Lower lobe of right lung (tissue), 2 donors: ENCODE results near the gene BORA. TPM values are rescaled to one million over a fixed set of nuclear protein-coding genes. Genes with fewer than 3 reads are reported as not detected.
A peak's percentile ranks its signal among the peaks of the same experiment; 100 is the strongest.
"Not testable (repeated sequence)": the region's sequence is repeated elsewhere in the genome, so short reads cannot be mapped to it uniquely, and the experiment has no call there.

Experiments
- ATAC-seq, 2 donors: fragments of 200-7000 bp; cut with Tn5 transposase; one replicate each; pipeline ENCODE4 v1.9.1; 2020 to 2022; ENCODE audit warnings: mild to moderate bottlenecking in 2 of 2, moderate library complexity in 2 of 2
- DNase-seq: peaks from one replicate; pipeline ENCODE4 v3.0.0-alpha.2; 2020
- H3K27ac ChIP-seq: fragments of 200-600 bp; one replicate; pipeline ENCODE4 v1.8.0; 2022
- H3K27me3 ChIP-seq: fragments of 200-600 bp; one replicate; pipeline ENCODE4 v1.8.0; 2022; ENCODE audit warnings: low read depth
- H3K36me3 ChIP-seq: fragments of 200-600 bp; one replicate; pipeline ENCODE4 v1.8.0; 2022; ENCODE audit warnings: mild to moderate bottlenecking
- H3K4me1 ChIP-seq: fragments of 200-600 bp; one replicate; pipeline ENCODE4 v1.8.0; 2022
- H3K4me3 ChIP-seq: fragments of 200-600 bp; one replicate; pipeline ENCODE4 v1.8.0; 2022; ENCODE audit warnings: mild to moderate bottlenecking
- H3K9me3 ChIP-seq: fragments of 200-600 bp; one replicate; pipeline ENCODE4 v1.8.0; 2022
- CTCF ChIP-seq: fragments of 200-600 bp; IDR thresholded peaks from one replicate; pipeline ENCODE4 v1.8.0; 2022; ENCODE audit warnings: antibody characterized with exemption, mild to moderate bottlenecking
- intact Hi-C: fragments of 100-400 bp; cut with DNase I; formaldehyde crosslinking; loops from one replicate; pipeline ENCODE4 v1.11.0; 2022
- total RNA-seq: library from RNA; stranded (reverse); fragmentation: NEBNext Ultra II Directional; extraction: Animal tissue kit (Norgen Biotek cat#: 25700); gene quantifications from one replicate; pipeline ENCODE4 v1.2.1, GENCODE V29; 2021
- donor health status: DM: no; HTN: yes; CAD: no; lungs with severe emphysema.

BORA gene
- total RNA-seq, 1 donor from 2014 or later: 3.0 TPM

- intact Hi-C loops: no loop called here
- ATAC-seq (no peak), DNase-seq (no peak)
- H3K4me1 ChIP-seq: no peaks in the 10 kb centered on the region
- no peak overlapping the region for H3K27ac ChIP-seq
- no peaks in the 10 kb centered on the region for H3K27me3 ChIP-seq
- TF ChIP-seq CTCF: no peak
- H3K4me3 ChIP-seq: no peak overlapping the region
- H3K36me3 ChIP-seq: peaks cover 35% of the 10 kb centered on the region
- H3K9me3 ChIP-seq: peaks cover 8% of the 10 kb centered on the region
These were observed 10.9 kb upstream of the BORA start for GRCh38 chr13:72716776-72717175.

DNA sequence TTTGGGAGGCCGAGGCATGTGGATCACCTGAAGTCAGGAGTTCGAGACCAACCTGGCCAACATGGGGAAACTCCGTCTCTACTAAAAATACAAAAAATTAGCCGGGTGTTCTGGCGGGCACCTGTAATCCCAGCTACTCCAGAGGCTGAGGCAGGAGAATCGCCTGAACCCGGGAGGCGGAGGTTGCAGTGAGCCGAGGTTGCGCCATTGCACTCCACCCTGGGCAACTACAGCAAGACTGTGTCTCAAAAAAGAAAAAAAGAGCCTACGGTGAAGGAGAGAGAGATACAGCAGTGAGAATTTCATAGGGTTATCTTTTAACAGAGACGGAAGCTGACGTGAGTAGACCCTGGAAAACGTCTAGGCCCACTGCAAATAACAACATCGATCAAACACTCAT lies 1.5 kb upstream of the BORA start:
- H3K9me3 ChIP-seq, DNase-seq, H3K27ac ChIP-seq, H3K27me3 ChIP-seq, H3K36me3 ChIP-seq, intact Hi-C loops, ATAC-seq: not testable (repeated sequence)
- Histone ChIP-seq H3K4me3 (peak overlapping the region; percentile 98), H3K4me1 (peaks cover 18% of the 10 kb centered on the region)

GRCh38 chr13:72726726-72727416 lies 852 bp upstream of the BORA start:
- Histone ChIP-seq H3K36me3 (no peaks in the 10 kb centered on the region), H3K27me3 (no peaks in the 10 kb centered on the region), H3K9me3 (no peaks in the 10 kb centered on the region), H3K4me1 (peaks cover 18% of the 10 kb centered on the region), H3K27ac (peak overlapping the region; percentile 84), H3K4me3 (peak overlapping the region; percentile 98)
- no peak for TF ChIP-seq CTCF
- peak; percentile 71 for DNase-seq
- intact Hi-C loops: no loop called here
- ATAC-seq: peak; percentile 67 to 69

GRCh38 chr13:72728290-72728605 lies 525 bp downstream of the BORA start:
- ATAC-seq (no peak), DNase-seq (no peak)
- no peaks in the 10 kb centered on the region for H3K9me3 ChIP-seq
- peak overlapping the region; percentile 98 for H3K4me3 ChIP-seq
- no peaks in the 10 kb centered on the region for H3K36me3 ChIP-seq
- intact Hi-C loops: no loop called here
- no peak for TF ChIP-seq CTCF
- H3K4me1 ChIP-seq: peaks cover 18% of the 10 kb centered on the region
- H3K27me3 ChIP-seq: no peaks in the 10 kb centered on the region
- peak overlapping the region; percentile 84 for H3K27ac ChIP-seq

DNA sequence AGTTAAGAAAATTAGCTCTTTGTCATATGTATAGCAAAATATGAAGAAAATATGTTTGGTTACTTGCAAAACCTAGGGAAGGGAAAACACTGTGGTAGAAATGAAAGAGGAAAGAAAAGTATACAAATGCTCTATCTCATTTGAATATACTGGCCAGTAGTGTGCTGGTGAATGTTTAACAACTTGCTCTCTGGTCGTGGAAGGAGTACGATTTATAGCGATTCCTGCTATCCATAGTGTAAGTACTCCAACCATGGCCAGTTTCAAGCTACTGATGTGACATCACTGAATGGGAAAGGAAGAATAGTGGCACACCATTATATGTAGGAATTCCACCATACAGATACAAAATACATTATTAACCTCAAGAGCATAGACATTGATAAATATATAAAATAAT lies 9.3 kb downstream of the BORA start:
- no peaks in the 10 kb centered on the region for H3K4me1 ChIP-seq
- DNase-seq (no peak), ATAC-seq (no peak)
- no peaks in the 10 kb centered on the region for H3K27me3 ChIP-seq
- no peak overlapping the region for H3K4me3 ChIP-seq
- peaks cover 13% of the 10 kb centered on the region for H3K36me3 ChIP-seq
- TF ChIP-seq CTCF: no peak
- H3K9me3 ChIP-seq: no peaks in the 10 kb centered on the region
- intact Hi-C loops: no loop called here
- H3K27ac ChIP-seq: no peak overlapping the region

GRCh38 chr13:72740015-72740414 lies 12.3 kb downstream of the BORA start:
- Histone ChIP-seq H3K4me3 (no peak overlapping the region), H3K27ac (no peak overlapping the region), H3K9me3 (no peaks in the 10 kb centered on the region), H3K27me3 (no peaks in the 10 kb centered on the region), H3K36me3 (peaks cover 29% of the 10 kb centered on the region), H3K4me1 (no peaks in the 10 kb centered on the region)
- TF ChIP-seq CTCF: no peak
- DNase-seq (no peak), ATAC-seq (no peak)
- intact Hi-C loops: no loop called here
